Left renal cortex interstitium (tissue), 4 donors: ENCODE results near the gene ASTN1. TPM values are rescaled to one million over a fixed set of nuclear protein-coding genes. Genes with fewer than 3 reads are reported as not detected.

Experiments used
- DNase-seq, 4 donors: peaks; one replicate each; pipeline ENCODE4 v3.0.0-alpha.2; 2013; ENCODE audit warnings: low read depth in 4 of 4, low spot score in 2 of 4, missing footprints in 1 of 4
- polyA plus RNA-seq, 4 donors: library from polyadenylated mRNA; unstranded; fragments of 120-200 nt; gene quantifications; one replicate each; pipeline ENCODE4 v1.2.1, GENCODE V29; 2013; ENCODE audit not compliant: insufficient read length in 4 of 4

ASTN1 gene
- polyA plus RNA-seq, 4 donors: 1.6 to 2.1 (median 1.8) TPM

- no peak for DNase-seq
Observed at GRCh38 chr1:176938375-176938774, 226.1 kb downstream of the ASTN1 start.

DNA sequence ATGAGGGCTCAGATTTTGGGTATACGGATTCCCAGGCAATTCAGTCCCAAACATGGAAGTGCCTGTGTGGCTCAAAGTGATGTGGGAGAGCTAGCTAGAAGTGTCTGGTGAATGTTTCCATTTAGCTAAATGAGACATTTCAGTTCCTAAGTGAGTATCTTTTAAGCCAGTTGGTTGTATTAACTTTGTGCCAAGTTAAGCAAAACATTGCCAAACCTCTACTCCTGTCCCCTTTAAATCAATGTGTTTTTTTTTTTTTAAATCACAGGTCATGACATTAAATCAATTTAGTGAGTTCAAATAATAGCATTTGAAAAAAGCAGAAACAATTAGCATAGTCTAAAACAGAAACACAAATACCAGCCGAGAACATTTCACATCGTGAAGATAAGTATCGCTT is 230.1 kb downstream of the ASTN1 start:
- DNase-seq: no peak

DNA sequence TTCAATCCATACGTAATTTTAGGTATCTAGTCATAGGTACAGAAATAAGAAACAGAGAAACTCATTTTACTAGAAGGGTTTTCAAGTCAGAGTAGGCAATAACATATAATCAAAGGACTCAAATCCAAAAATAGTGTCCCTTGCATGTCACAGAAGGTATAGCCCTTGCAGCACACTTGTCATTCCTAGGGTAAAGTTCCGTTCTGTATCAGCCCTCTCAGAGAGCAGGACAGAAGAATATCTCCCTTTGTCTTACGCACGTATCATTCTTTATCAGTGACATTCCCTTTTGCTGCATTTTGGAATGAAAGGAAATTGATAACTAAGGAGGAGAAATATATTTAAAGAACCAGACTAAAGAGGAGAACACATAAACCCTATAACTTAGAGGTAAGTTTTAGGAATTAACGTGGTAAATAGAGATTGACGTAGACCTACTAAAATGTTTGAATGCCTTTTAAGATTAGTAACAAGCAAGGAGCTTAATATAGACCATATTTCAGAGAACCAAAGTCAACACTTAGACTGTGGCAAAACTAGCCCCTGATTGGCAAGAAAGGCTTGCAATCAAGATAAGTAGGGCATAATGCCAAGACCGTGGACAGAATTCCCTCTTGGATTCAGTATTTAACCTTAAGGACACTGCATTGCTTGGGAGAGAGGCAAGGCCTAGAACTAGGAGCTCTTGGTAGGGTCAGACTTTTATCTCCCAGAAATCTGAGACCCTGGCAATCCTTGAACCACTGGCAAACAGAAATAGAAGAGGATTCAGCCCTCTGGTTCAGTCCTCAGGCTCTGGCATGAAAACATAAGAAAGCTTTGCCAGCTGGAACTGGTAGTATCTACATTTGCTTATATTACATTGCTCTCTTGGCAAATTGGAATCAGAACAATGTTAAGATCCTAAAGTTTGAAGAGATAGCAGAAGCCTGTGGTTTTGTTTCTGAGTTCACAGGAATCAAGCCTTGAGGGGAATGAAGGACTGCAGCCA is 232.1 kb downstream of the ASTN1 start:
- no peak for DNase-seq

DNA sequence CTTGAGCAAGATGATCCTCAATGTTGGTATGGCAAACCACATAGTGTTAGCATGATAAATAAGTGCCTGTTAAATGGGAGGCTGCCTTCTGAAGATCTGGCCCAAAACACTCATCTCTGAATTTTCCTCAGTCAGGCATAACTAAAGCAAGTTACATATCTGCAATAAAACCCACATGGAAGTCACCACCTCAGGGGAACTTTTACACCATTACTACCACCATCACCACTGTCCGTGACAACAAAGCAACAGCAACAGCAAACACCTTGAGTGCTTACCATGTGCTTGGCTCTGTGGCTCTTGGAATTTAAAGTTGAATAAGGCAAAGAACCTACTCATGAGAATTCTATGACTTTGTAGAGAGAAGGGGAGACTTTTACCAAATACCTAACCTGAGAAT is 233.0 kb downstream of the ASTN1 start:
- no peak for DNase-seq

DNA sequence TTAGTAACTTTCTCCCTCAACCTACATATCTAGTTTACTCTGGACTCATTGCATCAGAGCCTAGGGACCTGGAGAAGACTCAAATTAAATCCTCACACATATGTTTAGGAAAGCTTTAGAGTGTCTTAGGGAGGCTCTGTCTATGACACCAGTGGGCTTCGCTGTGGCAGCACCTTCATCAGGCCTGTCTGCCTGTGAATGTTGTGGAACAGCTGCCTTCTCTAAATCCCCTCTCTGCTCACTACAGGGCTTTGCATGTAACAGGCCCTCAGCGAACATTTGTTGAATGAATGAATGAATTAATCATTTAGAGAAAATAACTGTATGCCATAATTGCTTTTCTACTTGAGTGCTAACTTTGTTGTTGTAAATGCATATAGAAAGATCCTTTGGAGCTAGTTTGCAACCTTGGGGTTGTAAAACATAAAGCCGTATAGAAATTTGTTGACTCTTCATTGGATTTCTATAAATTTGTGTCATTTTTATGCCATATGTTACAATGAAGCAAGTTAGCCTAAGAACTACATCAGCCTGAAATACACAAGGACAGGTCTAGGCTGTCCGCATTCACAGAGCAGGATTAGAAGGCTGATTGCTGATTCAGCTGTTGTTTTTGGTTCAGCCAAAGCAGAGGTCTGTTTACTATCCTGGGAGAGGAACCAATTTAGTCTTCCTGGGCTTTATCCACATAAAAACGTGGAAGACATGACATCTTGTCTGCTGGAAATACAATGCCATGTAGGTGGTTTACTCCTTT is 238.0 kb downstream of the ASTN1 start:
- DNase-seq: peak in 1 of 4 donors; percentile 4

GRCh38 chr1:176925223-176925622 is 239.3 kb downstream of the ASTN1 start:
- no peak for DNase-seq

GRCh38 chr1:176923283-176923682 is 241.2 kb downstream of the ASTN1 start:
- no peak for DNase-seq

GRCh38 chr1:176919386-176920378 is 244.8 kb downstream of the ASTN1 start:
- DNase-seq: no peak

DNA sequence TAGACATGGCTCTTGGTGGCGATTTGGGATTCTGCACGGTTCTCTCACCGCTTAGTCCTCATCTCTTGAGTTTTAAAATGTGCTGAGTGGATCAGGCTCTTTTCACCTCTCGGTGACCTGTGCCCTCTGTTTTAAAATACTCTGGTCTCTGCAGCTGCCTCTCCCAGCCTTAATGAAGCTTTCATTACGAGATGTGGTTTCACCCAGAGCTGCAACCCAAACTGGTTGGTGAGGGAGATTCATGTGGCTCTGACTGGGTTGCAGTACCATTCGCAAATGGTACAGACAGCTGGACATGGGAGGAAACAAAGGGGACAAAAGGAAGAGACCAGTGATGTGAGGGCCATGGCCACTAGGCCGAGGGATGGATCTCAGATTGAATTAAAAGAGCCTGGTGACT is 258.9 kb downstream of the ASTN1 start:
- DNase-seq: no peak

GRCh38 chr1:176904057-176904751 is 260.3 kb downstream of the ASTN1 start:
- DNase-seq: no peak

GRCh38 chr1:176903474-176903873 is 261.0 kb downstream of the ASTN1 start:
- DNase-seq: no peak

GRCh38 chr1:176899321-176899720 is 265.2 kb downstream of the ASTN1 start:
- no peak for DNase-seq

- peak in 3 of 4 donors; percentile 55 to 69 (median 55) for DNase-seq
Observed at GRCh38 chr1:176897350-176898236, 266.9 kb downstream of the ASTN1 start.

- no peak for DNase-seq
Observed at GRCh38 chr1:176896216-176896615, 268.3 kb downstream of the ASTN1 start.

DNA sequence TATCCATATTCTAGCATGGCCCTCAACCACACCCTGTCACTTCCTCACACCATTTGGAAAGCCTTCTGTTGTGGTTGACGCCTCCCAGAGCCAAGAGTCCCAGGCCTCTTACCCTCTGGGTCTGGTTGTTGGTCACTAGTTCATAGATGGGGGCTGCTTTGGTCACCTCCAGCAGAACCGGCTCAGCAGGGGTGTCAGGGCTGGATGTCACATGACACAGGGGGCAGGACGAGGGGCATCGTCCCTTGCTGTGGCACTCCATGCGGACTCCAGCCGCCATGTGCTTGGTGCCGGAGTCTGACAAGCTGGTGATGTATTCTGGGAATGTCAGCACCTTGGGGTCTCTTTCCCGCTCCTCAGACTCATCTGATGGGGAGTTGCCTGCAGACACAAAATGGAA is 270.1 kb downstream of the ASTN1 start:
- no peak for DNase-seq

DNA sequence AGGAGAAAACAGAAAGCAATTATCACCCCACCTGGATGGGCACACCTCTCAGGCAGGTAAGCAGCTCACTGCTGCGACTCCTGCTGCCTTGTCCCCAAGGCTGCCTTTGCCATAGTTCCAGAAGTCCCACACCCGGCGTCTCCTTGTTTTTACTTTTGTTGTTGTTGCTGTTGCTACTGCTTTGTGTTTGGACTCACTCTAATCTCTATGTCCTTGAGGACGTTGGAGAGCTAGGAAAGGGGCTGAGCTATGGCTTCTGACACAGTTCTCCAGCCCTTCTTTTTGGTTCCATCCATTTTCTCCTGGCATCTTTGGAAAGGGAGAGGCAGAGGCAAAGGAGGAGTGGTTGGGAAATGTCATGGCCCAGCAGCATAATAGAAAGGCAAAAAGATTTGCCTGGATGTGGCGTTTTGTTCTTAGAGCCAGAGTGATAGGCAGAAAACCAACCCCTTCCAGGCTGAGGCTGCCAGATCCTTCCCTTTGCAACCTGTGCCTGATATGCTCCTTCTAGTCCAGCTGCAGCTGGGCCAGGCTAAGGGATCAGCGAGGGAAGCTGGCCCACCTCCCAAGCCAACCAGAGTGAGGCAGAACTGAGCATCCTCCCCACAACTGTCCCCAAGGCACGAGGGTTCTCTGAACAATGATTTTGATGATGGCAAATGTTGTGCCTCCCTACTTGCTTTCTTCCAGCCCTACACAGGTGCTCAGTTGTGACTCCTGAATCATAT is 270.7 kb downstream of the ASTN1 start:
- DNase-seq: no peak

- no peak for DNase-seq
Observed at GRCh38 chr1:176888471-176889032, 276.0 kb downstream of the ASTN1 start.

- no peak for DNase-seq
Observed at GRCh38 chr1:176885751-176886150, 278.8 kb downstream of the ASTN1 start.
